ENCODE results near the gene SLC16A12.

GRCh38 chr10:89479771-89480446, 55.5 kb downstream of the SLC16A12 start:
- TF ChIP-seq POLR2A (IDR thresholded peaks at IDR 0.05; ENCODE audit: low read depth, low read length) (no peak), POLR2AphosphoS5 (IDR thresholded peaks at IDR 0.05; ENCODE audit: low read depth, low read length) (no peak), TAF1 (IDR thresholded peaks at IDR 0.05; ENCODE audit: low read depth, low read length) (no peak)
